Measurements from ENCODE around the gene TMEM120B.

- TF ChIP-seq CTCF (conservative IDR thresholded peaks at IDR 0.05) (no peak), ZFX (IDR thresholded peaks at IDR 0.05) (no peak)
Measured at GRCh38 chr12:121762269-121762668, 49.7 kb downstream of the TMEM120B start.
